Measurements from ENCODE around the gene ALOX5.
"Not testable (repeated sequence)": the region's sequence is repeated elsewhere in the genome, so short reads cannot be mapped to it uniquely, and the experiment has no call there.

Gene ALOX5

GRCh38 chr10:45373576-45374349 lies at the start of gene ALOX5:
ALOX5 (plus strand) TSS chr10:45374216; CDS start chr10:45374280, 64 bp downstream.
- DNase-seq (ENCODE audit: low read depth), result no peak

DNA sequence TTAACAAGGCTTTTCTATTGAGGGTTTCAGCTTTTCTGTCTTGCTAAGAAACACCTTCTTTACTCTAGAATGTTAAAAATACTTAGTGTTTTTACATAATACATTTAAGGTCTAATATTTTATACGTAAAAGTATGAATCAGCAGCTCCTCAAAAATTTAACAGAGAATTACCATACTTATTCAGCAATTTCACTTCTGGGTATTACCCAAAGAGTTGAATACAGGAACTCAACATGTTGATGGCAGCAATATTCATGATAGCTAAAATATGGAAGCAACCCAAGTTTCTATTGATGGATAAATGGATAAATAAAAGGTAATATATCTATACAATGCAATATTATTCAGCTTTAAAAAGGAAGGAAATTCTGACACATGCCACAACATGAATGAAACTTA lies 48.9 kb upstream of the ALOX5 start:
- DNase-seq (ENCODE audit: low read depth), result no peak

DNA sequence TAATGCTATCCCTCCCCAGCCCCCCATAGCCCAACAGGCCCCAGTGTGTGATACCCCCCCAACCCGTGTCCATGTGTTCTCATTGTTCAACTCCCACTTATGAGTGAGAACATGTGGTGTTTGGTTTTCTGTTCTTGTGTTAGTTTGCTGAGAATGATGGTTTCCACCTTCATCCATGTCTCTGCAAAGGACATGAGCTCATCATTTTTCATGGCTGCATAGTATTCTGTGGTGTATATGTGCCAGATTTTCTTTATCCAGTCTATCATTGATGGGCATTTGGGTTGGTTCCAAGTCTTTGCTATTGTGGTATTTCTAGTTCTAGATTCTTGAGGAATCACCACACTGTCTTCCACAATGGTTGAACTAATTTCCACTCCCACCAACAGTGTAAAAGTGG lies 47.2 kb upstream of the ALOX5 start:
- not testable (repeated sequence) for DNase-seq (ENCODE audit: low read depth)

DNA sequence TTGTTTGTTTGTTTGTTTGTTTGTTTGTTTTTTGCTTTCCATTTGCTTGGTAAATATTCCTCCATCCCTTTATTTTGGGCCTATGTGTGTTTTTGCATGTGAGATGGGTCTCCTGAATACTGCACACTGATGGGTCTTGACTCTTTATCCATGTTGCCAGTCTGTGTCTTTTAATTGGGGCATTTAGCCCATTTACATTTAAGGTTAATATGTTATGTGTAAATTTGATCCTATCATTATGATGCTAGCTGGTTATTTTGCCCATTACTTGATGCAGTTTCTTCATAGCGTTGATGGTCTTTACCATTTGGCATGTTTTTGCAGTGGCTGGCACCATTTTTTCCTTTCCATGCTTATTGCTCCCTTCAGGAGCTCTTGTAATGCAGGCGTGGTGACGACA lies 42.2 kb upstream of the ALOX5 start:
- not testable (repeated sequence) for DNase-seq (ENCODE audit: low read depth)

DNA sequence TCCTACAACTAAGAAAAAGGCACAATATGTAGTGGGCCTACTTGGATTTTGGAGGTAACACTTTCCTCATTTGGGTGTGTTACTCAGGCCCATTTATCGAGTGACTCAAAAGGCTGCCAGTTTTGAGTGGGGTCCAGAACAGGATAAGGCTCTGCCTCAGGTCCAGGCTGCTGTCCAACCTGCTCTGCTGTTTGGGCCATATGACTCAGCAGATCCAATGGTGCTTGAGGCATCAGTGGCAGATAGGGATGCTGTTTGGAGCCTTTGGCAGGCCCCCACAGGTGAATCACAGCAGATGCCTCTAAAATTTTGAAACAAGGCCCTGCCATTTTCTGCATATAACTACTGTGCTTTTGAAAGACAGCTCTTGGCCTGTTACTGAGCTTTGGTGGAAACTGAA lies 34.1 kb upstream of the ALOX5 start:
- DNase-seq (ENCODE audit: low read depth), result no peak

DNA sequence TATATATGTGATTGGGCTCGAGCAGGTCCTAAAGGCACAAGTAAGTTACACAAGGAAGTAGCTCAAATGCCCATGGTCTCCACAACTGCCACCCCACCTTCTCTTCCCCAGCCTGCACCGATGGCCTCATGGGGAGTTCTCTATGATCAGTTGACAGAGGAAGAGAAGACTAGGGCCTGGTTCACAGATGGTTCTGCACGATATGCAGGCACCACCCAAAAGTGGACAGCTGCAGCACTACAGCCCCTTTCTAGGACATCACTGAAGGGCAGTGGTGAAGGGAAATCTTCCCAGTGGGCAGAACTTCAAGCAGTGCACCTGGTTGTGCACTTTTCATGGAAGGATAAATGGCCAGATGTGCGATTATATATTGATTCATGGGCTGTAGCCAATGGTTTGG lies 33.6 kb upstream of the ALOX5 start:
- DNase-seq (ENCODE audit: low read depth), result not testable (repeated sequence)

- not testable (repeated sequence) for DNase-seq (ENCODE audit: low read depth)
Measured at GRCh38 chr10:45346652-45347335, 27.2 kb upstream of the ALOX5 start.

GRCh38 chr10:45347464-45347863 lies 26.6 kb upstream of the ALOX5 start:
- DNase-seq (ENCODE audit: low read depth), result not testable (repeated sequence)

- DNase-seq (ENCODE audit: low read depth), result not testable (repeated sequence)
Measured at GRCh38 chr10:45348196-45348765, 25.7 kb upstream of the ALOX5 start.

DNA sequence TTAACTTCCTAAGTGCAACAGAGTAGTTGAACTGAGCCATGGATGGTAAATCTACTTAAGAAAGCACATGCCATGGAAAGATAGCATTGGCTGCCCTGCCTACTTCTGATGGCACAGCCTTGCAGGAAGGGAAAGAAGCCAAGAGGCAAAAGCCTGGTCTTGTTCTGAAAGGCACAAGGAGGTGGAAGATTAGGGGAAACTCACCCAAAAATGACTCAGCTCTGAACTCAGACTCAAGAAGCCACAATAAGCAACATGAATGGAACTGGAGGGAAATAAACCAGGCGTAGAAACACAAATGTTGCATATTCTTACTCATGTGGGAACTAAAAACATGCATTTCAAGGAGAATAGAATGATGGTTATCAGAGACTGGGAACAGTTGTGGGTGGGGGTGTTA lies 20.8 kb upstream of the ALOX5 start:
- DNase-seq (ENCODE audit: low read depth), result no peak

DNA sequence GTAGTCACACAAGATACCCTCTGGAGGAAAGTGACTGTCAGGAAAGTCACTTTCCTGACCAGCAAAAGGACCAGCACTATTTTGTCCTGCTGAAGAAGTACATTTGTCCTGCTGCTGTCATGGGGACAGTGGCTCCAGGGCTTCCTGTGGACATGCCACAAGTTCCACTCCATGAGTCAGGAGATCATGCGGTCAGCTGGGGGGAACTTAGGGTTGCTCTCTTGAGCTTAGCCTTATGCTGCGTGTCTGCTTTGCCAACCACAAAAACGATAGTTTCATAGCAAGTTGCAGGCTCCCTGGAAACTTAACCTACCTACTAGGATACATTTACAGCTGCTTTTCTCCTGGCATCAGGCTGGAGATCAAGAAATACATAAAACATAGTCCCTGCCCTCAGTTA lies 19.8 kb upstream of the ALOX5 start:
- no peak for DNase-seq (ENCODE audit: low read depth)

GRCh38 chr10:45355494-45355893 lies 18.5 kb upstream of the ALOX5 start:
- no peak for DNase-seq (ENCODE audit: low read depth)

GRCh38 chr10:45358961-45359360 lies 15.1 kb upstream of the ALOX5 start:
- DNase-seq (ENCODE audit: low read depth), result not testable (repeated sequence)

GRCh38 chr10:45361983-45362799 lies 11.8 kb upstream of the ALOX5 start:
- not testable (repeated sequence) for DNase-seq (ENCODE audit: low read depth)

DNA sequence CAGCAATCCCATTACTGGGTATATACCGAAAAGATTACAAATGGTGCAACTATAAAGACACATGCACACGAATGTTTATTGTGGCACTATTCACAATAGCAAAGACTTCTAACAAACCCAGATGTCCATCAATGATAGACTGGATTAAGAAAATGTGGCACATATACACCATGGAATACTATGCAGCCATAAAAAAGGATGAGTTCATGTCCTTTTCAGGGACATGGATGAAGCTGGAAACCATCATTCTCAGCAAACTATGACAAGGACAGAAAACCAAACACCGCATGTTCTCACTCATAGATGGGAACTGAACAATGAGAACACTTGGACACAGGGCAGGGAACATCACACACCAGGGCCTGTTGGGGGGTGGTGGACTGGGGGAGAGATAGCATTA lies 6.4 kb upstream of the ALOX5 start:
- DNase-seq (ENCODE audit: low read depth), result not testable (repeated sequence)

GRCh38 chr10:45368181-45368580 lies 5.8 kb upstream of the ALOX5 start:
- no peak for DNase-seq (ENCODE audit: low read depth)

DNA sequence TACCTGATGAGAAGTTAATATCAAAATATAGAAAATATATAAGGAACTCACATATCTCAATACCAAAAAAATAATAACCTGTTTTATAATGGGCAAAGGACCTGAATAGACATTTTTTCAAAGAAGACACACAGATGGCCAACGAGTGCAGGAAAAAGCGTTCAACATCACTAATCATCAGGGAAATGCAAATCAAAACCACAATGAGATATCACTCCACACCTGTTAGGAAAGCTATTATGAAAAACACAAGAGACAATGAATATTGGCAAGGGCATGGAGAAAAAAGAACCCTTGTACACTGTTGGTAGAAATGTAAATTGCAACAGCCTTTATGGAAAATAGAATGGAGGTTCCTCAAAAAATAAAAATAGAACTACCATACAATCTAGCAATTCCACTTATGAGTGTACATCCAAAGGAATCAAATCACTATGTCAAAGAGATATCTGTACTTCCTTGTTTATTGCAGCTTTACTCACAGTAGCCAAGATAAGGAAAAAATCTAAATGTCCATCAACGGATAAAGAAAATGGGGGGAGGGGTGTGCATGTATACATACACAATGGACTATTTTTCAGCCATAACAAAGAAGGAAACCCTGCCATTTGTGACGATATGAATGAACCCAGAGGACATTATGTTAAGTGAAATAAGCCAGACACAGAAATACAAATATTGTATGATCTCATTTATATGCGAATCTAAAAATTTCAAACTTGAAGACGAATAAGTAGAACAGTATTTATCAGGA lies 3.6 kb upstream of the ALOX5 start:
- DNase-seq (ENCODE audit: low read depth), result no peak

GRCh38 chr10:45371560-45371959 lies 2.5 kb upstream of the ALOX5 start:
- no peak for DNase-seq (ENCODE audit: low read depth)

DNA sequence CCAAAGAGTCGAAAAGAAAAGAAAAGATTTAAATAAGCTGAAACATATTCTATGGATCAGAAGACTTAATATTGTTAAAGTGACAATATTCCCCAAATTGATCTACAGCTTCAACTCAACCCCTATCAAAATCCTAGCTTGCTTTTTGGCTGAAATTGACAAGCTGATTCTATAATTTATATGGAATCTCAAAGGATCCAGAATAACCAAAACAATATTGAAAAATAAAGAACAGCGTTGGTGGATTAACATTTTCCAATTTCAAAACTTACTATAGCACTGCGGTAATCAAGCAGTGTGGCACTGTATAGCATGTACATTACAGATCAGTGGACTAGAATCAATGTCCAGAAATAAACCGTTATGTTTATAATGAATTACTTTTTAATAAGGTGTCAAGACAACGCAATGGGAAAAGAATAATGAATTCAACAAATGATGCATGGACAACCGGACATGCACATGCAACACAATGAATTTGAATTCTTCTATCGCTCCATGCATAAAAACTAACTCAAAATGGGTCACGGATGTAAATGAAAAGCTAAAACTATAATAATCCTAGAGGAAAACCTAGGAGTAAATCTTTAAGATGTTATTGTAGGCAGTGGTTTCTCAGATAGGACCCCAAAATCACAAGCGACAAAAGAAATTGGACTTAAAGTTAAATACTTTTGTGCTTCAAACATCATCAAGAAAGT lies 1.6 kb upstream of the ALOX5 start:
- no peak for DNase-seq (ENCODE audit: low read depth)

DNA sequence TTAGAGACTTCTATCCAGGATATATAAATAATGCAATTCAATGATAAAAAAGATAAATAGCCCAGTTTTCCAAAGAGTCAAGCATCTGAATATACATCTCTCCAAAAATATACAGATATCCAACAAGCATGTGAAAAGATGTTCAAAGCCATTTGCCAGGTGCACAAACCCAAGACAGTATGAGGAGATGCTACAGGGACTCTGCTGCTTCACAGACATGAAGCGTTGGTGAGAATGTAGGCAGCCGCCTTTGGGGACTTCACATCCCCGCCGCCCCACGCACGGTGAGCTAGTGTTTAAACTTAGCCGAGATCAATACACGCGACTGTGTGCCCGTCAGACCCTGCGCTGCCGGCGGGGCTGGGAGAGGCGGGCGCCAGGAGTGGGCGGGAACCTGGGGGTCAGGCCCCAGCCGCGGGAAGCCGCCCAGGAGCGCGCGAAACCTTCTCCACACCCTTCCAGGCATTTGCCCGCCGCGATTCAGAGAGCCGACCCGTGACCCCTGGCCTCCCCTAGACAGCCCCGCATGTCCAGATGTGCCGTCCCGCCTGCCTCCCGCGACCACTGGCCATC lies 927 bp upstream of the ALOX5 start:
- no peak for DNase-seq (ENCODE audit: low read depth)
